Stimulated activated CD4-positive, alpha-beta T cell treated with anti-CD3 and anti-CD28 coated beads, Interleukin-1b, Interleukin-23, amount 100 ng/mL, for 48 hours (primary cell): ENCODE data around the gene CFAP410.
"Not testable (repeated sequence)": the region's sequence is repeated elsewhere in the genome, so short reads cannot be mapped to it uniquely, and the experiment has no call there.

ENCODE experiments used
- DNase-seq: peaks from one replicate; pipeline ENCODE4 v3.0.0-alpha.2; 2020

Gene CFAP410

DNA sequence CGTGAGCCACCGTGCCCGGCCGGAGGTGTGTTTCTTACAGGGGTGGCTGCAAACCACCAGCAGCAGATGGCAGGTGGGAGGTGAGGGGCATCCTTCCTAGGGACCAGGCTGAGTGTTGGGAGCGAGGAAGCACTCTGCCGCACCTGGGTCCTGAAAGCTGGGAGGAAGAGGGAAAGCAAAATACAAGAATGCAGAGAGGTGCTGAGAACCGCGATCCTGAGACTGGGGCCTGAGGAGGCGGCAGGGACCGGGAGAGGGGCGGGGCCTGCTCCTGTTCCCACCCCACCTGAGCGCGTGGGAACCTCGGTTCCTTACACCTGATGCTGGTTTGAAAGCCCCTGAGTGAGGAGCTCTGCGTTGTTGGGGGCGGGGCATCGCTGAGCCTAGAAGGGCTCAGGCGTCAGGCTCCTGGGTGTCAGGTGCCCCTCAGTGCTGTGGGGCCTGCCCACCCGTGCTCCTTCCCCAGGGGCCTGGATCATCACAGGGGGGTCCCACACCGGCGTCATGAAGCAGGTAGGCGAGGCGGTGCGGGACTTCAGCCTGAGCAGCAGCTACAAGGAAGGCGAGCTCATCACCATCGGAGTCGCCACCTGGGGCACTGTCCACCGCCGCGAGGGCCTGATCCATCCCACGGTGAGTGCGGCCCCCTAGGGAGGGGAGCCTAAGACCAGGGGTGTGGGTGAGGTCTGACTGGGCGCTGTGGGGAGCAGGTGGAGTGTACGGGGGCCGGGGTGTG, 29.7 kb upstream of the CFAP410 start:
- no peak for DNase-seq

DNA sequence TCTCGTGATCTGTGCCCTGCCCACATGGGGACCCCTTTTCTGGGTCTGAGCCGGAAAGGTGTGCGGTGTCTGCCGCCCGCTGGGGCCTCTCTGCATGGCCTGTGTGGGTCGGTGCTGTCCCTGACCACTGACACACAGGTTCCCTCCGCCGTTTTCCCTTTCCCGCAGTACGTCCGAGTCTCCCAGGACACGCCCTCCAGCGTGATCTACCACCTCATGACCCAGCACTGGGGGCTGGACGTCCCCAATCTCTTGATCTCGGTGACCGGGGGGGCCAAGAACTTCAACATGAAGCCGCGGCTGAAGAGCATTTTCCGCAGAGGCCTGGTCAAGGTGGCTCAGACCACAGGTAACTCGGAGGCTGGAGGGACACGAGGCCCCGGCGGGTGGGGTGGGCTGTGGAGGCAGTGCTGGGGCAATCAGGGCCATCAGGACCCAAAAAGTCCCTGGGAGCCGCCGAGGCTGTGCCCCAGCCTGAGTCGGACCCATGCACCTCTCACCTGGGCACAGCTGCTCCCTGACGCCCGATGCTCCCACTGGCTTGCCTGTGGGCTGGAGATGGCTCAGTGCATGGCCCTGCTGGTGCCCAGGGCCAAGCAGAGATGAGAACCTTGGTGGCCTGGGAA, 27.5 kb upstream of the CFAP410 start:
- DNase-seq: no peak

DNA sequence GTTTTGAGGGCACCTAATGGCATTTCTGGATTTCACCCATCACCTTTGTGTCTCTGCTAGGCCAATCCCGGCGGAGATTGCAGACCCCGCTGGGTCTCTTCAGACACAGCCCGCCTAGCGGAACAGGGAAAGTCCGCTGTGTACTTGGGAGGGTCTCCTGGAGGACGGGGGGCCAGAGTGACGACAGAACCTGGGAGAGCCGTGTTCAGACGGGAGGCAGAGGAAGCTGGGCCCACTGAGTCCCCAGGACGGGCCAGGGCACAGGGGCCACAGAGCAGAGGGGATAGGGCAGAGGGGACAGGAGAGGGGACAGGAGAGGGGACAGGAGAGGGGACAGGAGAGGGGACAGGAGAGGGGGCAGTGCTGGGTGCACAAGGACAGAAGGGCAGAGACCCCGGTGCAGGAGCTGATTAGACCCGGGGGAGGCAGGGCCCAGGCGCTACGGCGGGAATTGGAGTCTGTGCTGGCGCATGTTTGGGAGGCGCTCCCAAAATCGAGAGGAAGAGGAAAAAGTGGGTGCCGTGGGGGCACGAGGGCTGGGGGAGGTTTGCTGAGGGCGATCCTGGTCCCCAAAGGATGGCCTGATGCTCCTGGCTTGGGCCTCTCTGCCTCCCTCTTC, 26.9 kb upstream of the CFAP410 start:
- no peak for DNase-seq

DNA sequence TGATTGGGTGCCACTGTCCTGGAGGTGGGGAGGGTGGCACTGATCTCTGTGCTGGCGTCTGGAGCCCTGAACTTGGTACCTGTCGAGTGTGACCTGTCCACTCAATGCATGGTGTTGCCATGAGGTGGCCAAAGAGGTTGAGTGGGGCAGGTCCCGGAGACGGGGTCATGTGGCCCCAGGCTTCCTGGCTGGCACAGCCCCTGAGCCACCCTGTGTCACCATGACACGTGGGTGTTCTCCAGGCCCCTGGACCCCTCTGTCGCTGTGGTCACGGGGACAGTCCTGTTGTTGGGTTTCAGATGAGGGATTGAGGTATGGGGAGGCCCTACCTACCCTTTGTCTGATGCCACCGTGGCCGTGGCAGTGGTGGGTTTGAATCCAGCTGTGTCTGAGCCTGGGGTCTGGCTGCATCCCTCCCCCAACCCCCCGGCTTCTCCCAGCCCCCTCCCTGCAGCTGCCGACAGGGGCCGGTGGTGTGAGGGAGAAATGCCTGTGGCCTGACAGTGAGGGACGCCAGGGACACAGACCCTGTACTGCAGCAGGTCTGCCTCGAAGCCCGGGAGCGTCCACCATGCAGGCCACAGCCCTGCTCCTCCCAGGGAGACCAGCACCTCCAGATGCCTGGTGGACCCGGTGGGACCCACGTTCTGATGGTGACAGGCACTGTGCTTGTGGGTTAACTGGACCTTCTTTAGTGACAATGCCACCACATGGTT, 26.2 kb upstream of the CFAP410 start:
- DNase-seq: no peak

DNA sequence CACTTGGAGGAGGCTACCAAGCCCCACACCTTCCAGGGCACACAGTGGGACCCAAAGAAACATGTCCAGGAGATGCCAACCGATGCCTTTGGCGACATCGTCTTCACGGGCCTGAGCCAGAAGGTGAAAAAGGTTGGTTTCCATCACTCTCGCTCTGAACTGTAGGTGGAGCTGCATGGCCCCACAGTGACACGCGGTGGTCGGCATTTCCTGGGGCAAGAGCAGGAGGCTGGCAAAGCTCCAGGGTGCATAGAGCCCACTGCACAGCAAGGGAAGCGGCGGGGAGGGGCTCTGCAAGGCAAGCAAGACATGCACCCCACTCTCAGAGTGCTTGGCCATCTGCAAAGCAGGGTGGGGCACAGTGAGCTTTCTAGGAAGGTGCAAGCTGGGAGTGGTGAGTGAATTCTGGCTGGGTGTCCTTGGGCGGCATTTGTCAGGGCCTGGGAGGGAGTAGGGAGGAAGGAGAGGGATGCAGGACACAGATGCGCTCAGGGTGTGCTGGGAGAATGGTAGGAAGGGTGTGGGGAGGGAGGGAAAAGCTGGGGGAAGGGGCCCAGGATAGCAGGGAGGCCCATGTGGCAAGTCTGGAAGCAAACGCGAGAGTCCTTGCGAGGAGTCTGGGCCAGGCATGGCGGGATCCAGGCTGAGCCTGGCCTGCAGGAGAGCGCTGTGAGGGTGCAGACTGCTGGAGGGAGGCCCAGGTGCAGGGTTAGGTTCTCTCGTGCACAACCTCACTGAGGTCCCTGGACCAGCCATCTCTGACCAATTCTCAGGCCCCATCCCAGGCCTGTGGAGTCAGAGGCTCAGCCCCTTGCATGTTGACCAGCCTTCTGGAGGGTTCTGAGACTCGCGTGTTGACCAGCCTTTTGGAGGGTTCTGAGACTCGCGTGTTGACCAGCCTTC, 25.2 kb upstream of the CFAP410 start:
- no peak for DNase-seq

DNA sequence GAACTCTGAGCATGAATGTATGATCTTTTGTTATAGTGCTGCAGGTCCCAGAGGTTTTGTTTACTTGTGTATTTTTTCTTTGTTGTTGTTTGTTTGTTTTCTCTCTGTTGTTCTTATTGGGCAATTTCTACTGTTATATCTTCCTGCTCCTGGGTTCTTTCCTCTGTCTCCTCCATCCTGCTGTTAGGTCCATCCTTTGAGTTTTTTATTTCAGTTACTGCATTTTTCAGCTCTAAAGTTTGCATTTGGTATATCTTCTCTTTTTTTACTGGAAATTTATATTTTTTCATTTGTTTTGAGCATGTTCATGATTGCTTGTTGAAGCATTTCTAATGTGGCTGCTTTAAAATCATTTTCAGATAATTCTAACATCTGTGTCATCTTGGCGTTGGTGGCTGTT, 24.1 kb upstream of the CFAP410 start:
- DNase-seq: no peak

DNA sequence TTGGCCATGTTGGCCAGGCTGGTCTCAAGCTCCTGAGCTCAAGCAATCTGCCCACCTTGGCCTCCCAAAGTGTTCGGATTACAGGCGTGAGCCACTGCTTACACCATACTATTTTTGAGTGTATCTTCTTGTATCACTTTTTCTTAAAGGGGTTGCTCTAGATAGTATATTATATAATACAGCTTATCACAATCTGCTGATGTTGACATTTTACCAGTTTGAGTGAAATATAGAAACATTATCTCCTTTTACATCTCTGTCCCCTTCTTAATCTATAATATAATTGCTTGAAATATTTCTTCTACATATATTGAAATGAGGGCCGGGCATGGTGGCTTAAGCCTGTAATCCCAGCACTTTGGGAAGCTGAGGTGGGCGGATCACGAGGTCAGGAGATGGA, 22.7 kb upstream of the CFAP410 start:
- not testable (repeated sequence) for DNase-seq

DNA sequence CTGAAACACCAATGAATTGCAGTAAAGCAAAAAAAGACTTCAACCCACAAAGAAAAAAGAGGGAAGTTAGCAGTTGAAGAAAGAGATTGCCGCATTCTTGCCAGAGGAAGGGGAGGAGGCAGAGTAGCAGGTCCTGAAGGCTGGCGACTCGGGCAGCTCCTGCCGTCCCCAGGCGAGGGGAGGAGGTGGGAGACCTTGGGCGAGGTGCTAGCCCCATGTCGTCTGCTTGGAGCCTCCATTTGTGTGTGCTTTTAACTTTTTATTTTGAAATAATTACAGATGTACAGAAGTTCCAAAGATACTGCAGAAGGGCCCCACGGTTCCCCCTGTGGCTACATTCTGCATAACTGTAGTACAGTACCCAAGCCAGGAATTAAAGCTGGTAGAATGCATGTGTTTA, 21.0 kb upstream of the CFAP410 start:
- no peak for DNase-seq

DNA sequence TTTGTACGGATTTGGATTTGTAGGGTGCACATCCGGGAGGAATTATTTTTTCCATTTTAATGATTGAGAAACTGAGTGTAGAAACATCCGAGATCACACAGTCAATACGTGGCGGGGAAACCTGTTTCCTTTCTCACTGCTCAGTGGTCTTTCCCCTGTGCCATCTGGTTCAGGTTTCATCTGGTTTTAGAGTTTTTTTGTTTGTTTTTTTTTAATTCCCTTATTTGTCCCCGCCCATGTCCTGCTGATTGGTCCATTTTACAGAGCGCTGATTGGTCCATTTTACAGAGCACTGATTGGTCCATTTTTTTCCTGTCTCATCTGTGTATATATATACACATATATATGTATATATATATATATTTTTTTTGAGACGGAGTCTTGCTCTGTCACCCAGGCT, 20.2 kb upstream of the CFAP410 start:
- DNase-seq: no peak

DNA sequence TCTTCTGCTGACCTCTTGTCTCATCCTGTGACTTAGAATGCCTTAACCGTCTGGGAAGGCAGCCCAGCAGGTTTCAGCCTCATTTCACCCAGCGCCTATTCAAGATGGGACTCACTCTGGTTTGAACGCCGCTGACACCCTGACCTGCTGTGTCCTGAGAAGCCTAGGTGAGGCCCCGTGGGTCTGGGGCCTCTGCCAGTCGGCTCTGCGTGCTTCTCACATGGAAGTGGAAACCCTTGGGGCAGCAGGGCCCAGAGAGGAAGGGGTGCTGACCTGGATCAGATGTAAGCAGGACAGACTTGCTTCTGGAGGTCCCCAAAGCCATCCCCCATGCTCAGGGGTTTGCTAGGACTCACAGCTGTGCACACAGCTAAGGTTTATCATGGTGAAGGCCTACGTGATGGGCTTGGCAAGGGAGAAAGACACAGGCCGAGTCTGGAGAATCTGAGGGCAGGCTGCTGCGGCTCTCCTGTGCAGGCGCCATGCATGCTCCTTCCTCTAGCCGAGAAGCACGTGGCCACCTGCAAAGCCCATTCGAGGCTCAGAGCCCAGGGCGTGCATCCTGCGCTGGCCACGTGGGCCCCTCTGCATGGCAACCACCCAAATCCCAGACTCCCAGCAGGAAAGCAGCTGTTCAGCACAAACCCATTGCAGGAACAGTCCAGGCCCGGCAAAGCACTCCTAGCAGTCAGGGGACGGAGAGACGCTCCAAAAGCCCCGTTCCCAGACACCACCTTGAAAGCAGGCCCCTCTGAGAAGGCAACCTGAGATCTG, 18.1 kb upstream of the CFAP410 start:
- DNase-seq: no peak

DNA sequence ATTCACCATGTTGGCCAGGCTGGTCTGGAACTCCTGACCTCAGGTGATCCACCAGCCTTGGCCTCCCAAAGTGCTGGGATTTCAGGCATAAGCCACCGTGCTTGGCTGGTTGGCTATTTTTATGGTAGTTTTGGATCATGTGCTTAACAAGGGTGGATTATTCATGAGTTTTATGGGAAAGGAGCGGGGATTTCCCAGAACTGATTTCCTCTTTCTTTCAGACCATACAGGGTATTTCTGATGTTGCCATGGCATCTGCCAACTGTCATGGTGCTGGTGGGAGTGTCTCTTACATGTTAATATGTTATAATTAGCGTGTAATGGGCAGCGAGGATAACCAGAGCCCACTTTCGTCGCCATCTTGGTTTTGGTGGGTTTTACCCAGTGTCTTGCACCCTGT, 17.4 kb upstream of the CFAP410 start:
- DNase-seq: no peak

DNA sequence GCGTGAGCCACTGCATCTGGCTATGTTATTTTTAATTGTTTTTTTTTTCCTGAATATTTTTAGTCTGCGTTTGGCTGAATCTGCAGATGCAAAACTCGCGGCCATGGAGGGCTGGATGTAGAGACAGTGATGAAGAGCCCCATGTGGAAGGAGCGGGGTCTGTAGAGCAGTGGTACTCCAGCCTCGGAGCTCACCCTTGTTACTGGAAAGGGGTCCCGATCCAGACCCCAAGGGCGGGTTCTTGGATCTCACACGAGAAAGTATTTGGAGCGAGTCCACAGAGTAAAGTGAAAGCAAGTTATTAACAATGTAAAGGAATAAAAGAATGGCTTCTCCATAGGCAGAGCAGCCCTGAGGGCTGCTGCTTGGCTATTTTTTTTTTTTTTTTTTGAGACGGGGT, 17.0 kb upstream of the CFAP410 start:
- DNase-seq: no peak

DNA sequence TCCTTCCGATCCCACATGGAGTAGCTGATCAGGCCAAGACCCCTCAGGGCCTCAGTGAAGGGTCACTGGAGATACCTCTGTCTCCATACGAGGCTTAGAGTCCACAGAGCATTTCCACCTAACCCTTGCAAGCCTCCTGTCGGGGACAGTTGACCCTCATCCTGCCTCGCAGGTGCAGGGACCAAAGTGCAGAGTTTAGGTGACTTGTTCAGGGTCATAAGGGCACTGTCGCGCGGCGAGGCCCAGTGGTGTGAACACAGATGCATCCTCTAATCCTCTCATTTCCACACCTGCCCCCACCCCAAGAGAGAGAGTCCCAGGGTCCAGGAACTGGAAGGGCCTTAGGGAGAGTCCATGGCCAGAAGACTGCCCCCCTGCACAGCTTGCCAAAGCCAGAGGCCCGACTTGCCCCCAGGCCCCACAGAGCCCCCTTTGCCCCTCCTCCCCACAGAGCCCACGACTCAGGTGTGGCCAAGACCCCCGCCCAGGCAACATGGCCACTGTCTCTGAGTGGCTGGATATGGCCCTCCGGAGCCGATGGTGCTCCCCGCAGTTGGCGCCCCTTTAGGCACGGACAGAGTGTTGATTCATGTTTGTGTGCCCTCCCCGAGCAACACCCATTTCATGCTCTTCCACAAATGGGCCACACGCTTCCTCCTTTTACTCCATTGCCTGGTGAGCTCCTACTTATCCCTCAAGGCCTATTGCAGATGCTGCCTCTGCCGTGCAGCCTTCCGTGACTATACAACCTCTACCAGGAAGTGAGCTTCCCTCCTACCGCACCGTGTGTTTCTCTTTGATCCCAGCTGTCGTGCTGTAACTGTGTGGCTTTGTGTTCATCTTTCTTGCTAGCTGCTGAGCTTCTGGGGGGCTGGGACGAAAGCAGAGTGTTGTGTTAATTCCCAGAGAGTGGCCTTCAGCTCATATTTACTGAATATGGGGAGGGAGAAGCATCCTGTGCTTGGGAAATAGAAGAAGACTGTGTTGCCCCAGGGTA, 15.9 kb upstream of the CFAP410 start:
- DNase-seq: no peak

DNA sequence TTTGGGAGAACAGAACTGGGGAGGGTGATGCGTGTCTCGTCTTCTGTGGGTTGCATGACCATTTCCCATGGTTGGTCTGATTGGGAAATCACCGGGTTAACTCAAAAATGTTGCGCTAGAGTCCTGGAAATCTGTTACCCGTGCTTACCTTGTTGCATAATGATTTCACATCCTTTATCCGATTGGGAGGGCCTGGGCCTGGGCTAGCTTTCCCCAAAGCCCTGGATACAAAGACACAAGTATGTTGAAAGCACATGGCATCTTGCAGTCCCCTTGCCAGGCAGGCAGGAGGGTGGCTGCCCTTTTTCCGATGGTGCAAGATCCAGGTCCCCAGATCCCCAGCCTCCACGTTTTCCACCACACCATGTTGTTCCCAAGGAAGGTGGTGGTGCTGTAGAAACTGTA, 14.8 kb upstream of the CFAP410 start:
- no peak for DNase-seq

DNA sequence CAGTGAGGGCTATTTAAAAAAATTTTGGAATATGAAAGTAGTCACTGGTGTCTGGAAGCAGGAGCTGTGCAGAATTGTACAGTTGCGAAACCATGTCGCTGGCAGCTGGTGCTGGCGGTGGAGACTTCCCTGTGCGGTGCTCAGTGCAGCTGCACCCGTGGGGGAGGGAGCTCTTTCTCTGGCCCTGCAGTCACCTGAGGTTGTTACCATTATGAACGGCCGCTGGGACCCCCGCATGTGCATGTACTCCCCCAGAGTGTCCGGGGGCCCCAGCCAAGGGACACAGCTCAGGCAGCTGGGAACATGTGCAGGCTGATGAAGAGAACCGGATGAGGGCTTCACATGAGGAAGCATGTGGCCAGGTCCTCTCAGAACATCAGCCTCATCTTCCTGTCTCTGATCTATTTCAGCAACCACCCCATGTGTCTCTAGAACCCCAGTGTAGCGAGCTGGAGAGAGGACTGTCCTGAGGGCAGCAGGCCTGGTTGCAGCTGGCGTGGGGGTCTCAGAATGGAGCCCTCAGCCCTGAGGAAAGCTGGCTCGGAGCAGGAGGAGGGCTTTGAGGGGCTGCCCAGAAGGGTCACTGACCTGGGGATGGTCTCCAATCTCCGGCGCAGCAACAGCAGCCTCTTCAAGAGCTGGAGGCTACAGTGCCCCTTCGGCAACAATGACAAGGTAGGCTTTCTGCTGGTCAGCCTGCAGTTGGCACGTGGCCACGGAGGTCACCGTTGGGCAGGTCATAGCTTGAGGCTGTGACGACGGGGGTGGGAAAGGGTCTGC, 14.2 kb upstream of the CFAP410 start, which contains the start of gene TRPM2:
Gene TRPM2, plus strand, starts transcription at position 431 of the 780 bp plus-strand sequence. Its CDS starts 80 bp downstream, at position 511.
- no peak for DNase-seq

DNA sequence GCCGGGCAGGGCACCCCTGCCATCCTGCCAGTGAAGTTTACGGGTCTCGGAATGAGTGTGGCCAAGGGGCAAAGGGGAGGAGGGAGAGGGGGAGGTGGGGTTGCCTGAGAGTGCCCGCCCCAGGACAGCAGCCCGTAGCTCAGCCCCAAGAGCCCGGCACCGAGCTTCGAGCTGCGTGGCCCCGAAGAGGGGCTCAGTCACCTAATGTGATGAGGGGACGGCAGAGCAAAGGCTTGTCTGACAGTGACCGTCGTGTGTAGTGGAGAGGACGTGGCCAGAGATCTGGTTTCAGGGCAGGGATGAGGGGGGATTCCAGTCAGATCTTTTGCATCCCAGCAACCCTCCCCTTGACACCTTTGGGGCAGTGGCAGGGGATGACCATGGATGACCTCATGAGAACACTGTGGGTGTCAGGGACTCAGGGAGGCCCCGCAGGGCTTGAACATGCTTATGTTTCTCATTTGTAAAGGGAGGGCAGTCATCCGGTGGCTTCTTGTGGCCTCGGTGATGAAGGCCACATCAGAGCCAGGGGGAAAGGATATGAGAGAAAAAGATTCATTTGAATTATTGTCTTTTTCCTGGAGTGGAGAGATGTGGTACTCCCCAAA, 13.2 kb upstream of the CFAP410 start:
- DNase-seq: no peak

DNA sequence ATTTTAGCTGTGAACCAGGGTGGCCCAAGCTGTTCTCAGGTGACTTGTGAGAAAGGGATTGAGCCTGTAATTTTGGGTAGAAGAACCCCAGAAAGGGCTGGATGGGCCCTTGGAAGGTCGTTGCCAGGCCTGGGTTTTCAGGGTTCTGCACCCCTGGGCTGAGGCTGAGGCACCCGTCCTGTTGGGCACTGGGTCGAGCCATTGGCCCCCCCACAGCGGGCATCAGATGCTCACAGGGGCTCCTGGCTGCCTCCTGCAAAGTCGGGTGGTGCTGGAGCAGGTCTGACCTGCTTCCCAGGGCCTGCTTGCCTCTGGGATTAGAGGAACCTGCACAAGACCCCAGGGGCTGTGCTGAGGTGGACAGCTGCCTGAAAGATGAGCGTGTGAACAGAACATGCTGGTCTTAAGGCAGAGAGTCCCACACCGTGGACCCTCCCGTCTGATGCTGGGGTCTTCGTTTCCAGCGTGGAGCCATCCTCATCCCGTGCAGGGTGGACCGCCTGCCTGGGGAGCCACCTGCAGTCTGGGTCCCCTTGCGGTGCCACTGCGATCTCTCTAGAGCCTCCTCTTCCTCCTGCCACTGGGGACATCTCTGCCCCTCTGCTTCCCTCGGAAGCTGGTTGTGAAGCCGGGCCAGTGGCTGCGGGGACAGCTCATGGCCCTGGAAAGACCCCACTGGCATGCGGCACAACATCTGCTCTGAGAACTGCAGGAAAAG, 12.5 kb upstream of the CFAP410 start:
- DNase-seq: no peak

DNA sequence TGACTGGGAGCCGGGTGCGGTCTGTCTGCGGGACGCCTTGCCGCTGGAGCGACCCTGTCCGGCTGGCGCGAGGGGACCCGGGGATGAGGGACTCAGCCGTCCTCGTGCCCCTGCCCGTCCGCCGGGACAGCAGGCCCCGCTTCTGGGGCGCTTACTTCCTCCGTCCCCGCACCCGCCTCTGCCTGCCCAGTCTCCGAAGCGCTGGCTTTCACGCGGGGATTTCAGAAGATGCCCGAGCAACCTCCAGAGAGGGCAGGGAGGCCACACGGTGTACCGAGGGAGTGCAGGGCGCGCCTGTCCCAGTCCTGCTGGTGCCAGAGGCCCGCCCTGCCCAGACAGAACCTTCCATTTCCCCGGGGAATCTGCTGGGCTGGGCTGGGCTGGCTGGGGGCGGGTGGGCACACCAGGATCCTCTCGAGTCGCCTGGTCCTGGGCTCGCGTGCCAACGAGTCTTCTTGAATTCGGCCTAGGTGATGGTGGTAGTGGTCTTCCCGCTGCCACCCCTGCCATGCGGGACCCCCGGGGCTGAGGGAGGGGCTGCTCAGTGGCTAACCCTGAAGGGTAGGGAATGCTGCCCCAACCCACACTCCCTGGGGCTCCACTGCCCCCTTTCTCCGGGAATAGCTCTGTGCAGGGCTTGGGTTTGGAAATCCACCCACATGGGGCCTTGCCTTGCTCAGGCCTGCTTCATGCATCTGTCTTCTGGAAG, 11.7 kb upstream of the CFAP410 start:
- no peak for DNase-seq
